Tibial artery (tissue), 4 donors: Measurements from ENCODE around the gene PAIP2B.

Source experiments
- DNase-seq, 2 donors: peaks; one replicate each; pipeline ENCODE4 v3.0.0-alpha.2; 2019
- H3K27ac ChIP-seq, 2 donors: fragments of 200-600 bp; sonication (generic) in 1 of 2; 1 replicate in 1 of 2; 2 replicates in 1 of 2; pipeline ENCODE4 v1.5.1; 2018 to 2019; ENCODE audit warnings: mild to moderate bottlenecking in 1 of 2
- H3K27me3 ChIP-seq, 2 donors: fragments of 200-600 bp; sonication (generic) in 1 of 2; one replicate each; pipeline versions ENCODE4 v1.5.1 to v1.6.0; 2016 to 2019
- H3K36me3 ChIP-seq, 3 donors: fragments of 200-600 bp; sonication (generic) in 2 of 3; one replicate each; pipeline ENCODE4 v1.5.1; 2016 to 2019; ENCODE audit warnings: mild to moderate bottlenecking in 2 of 3
- H3K4me1 ChIP-seq, 4 donors: fragments of 200-600 bp; sonication (generic) in 2 of 4; 1 replicate in 3 of 4; 2 replicates in 1 of 4; pipeline ENCODE4 v1.5.1; 2016 to 2019
- H3K4me3 ChIP-seq, 2 donors: fragments of 200-600 bp; sonication (generic) in 1 of 2; 1 replicate in 1 of 2; 2 replicates in 1 of 2; pipeline ENCODE4 v1.5.1; 2018 to 2019; ENCODE audit warnings: mild to moderate bottlenecking in 2 of 2
- H3K9me3 ChIP-seq, 3 donors: fragments of 200-600 bp; sonication (generic) in 1 of 3; one replicate each; pipeline ENCODE4 v1.5.1; 2016 to 2019
- intact Hi-C: fragments of 100-400 bp; cut with DNase I; formaldehyde crosslinking; loops from one replicate; pipeline ENCODE4 v1.15.0; 2023; ENCODE audit warnings: low total_unique reads
- TF ChIP-seq, protein P1 (sequence below), 2 experiments: fragments of 200-600 bp in 1 of 2; fragments of 450-650 bp in 1 of 2; IDR thresholded peaks; one replicate each; pipeline ENCODE4 v1.5.1; 2017 to 2019; ENCODE audit warnings: antibody characterized with exemption in 2 of 2, mild to moderate bottlenecking in 1 of 2, moderate library complexity in 1 of 2

PAIP2B gene

DNA sequence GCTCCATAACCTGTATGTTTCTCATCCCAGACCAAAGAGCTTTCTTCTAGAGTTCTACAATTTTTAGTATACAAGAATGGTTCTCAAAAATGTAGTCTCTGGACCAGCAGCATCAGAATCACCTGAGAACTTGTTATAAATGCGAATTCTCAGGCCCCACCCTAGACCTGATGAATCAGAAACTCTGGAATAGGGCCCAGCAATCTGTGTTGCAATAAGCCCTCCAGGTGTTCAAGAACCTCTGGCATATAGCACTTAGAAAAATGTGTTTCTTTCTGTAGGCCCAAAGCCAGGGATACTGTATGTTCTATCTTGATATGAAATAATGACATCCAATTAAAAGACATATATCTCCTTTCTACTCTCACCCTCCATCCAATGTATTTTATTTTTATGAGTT lies 10.4 kb downstream of the PAIP2B start:
- Histone ChIP-seq H3K4me3 (no peak overlapping the region), H3K36me3 (no peaks in the 10 kb centered on the region), H3K9me3 (no peaks in the 10 kb centered on the region), H3K4me1 (no peaks in the 10 kb centered on the region), H3K27ac (no peak overlapping the region), H3K27me3 (no peaks in the 10 kb centered on the region)
- DNase-seq, result no peak
- TF ChIP-seq, protein P1, sequence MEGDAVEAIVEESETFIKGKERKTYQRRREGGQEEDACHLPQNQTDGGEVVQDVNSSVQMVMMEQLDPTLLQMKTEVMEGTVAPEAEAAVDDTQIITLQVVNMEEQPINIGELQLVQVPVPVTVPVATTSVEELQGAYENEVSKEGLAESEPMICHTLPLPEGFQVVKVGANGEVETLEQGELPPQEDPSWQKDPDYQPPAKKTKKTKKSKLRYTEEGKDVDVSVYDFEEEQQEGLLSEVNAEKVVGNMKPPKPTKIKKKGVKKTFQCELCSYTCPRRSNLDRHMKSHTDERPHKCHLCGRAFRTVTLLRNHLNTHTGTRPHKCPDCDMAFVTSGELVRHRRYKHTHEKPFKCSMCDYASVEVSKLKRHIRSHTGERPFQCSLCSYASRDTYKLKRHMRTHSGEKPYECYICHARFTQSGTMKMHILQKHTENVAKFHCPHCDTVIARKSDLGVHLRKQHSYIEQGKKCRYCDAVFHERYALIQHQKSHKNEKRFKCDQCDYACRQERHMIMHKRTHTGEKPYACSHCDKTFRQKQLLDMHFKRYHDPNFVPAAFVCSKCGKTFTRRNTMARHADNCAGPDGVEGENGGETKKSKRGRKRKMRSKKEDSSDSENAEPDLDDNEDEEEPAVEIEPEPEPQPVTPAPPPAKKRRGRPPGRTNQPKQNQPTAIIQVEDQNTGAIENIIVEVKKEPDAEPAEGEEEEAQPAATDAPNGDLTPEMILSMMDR (IDR thresholded peaks at IDR 0.05), result no peak
- intact Hi-C loops, result no loop called here

DNA sequence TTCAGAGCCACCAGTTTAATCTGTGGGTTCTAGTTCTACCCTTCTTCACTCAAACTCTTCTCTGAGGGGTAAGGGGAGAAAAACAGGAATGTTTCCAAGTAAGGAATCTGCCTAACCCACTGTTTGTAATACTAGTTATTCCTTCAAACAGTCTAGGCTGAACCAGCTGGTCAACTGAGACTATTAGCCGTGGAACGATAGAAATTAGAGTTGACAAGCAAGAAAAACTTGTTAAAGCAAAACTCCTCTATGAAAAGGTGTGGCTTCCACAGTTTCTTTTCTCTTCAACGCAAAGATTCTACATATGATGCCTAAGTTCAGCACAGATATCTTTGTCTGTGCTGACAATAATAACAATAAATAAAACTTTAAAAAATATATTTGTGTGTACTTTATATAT lies 11.5 kb downstream of the PAIP2B start:
- Histone ChIP-seq H3K4me3 (no peak overlapping the region), H3K27ac (no peak overlapping the region), H3K9me3 (no peaks in the 10 kb centered on the region), H3K36me3 (no peaks in the 10 kb centered on the region), H3K27me3 (no peaks in the 10 kb centered on the region), H3K4me1 (no peaks in the 10 kb centered on the region)
- TF ChIP-seq, protein P1 (IDR thresholded peaks at IDR 0.05), result no peak
- DNase-seq, result no peak
- intact Hi-C loops, result no loop called here

DNA sequence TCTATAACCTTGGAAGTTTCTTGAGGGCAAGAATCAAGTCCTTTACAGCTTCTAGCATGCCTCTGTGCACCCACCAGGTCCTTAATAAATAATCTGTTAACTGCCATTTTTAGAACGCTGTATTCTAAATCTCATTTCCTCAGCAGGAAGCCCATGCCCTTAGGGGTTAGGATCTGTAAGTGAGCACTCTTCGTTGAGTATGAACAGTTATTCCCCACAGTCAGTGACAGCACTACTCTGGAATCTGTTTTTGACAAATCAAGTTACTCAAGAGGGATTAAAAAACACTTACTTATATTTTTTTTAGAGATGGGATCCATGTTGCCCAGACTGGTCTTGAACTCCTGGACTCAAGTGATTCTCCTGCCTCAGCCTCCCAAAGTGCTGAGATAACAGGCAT lies 14.6 kb downstream of the PAIP2B start:
- Histone ChIP-seq H3K27me3 (no peaks in the 10 kb centered on the region), H3K4me1 (no peaks in the 10 kb centered on the region), H3K4me3 (no peak overlapping the region), H3K9me3 (no peaks in the 10 kb centered on the region), H3K36me3 (no peaks in the 10 kb centered on the region), H3K27ac (no peak overlapping the region)
- DNase-seq, result no peak
- TF ChIP-seq, protein P1 (IDR thresholded peaks at IDR 0.05), result no peak
- intact Hi-C loops, result no loop called here

DNA sequence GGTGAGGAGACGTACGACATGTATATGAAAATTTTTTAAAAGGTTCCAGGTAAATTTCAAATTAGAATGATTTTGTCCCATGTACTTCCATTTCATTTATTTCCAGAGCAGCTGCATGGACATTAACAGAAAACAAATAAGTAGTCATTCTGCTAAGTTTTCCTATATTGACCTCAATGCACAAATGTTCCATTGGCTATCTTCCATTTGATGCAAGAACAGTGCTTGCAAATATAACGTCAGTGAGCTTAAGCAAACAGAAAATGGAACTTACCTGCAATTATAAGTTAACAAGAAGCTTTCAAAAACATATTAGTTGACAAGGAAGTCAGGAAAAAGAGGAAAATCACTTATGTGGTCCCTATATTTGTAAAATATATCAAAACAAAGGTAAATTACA lies 16.6 kb downstream of the PAIP2B start:
- Histone ChIP-seq H3K36me3 (no peaks in the 10 kb centered on the region), H3K4me3 (no peak overlapping the region), H3K27me3 (no peaks in the 10 kb centered on the region), H3K9me3 (no peaks in the 10 kb centered on the region), H3K4me1 (no peaks in the 10 kb centered on the region), H3K27ac (no peak overlapping the region)
- no peak for DNase-seq
- TF ChIP-seq, protein P1 (IDR thresholded peaks at IDR 0.05), result no peak
- intact Hi-C loops, result no loop called here

DNA sequence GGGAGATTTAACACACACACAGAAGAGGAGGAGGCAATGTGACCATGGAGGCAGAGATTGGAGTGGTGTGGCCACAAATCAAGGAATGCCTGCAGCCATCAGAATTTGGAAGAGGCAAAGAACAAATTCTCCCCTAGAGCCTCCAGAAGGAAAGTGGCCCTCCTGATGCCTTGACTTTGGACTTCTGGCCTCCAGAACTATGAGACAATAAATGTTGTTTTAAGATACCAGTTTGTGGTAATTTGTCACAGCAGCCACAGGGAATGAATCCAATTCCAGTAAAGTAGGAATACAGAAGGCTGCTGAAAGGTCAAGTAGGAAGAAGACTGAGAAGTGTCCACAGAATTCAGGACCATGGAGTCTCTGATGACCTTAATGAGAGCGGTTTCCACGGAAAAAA lies 18.1 kb downstream of the PAIP2B start:
- no peaks in the 10 kb centered on the region for H3K27me3 ChIP-seq
- intact Hi-C loops, result no loop called here
- H3K4me3 ChIP-seq, result no peak overlapping the region
- no peaks in the 10 kb centered on the region for H3K4me1 ChIP-seq
- no peak for DNase-seq
- no peaks in the 10 kb centered on the region for H3K9me3 ChIP-seq
- no peak overlapping the region for H3K27ac ChIP-seq
- no peaks in the 10 kb centered on the region for H3K36me3 ChIP-seq
- TF ChIP-seq, protein P1 (IDR thresholded peaks at IDR 0.05), result no peak

DNA sequence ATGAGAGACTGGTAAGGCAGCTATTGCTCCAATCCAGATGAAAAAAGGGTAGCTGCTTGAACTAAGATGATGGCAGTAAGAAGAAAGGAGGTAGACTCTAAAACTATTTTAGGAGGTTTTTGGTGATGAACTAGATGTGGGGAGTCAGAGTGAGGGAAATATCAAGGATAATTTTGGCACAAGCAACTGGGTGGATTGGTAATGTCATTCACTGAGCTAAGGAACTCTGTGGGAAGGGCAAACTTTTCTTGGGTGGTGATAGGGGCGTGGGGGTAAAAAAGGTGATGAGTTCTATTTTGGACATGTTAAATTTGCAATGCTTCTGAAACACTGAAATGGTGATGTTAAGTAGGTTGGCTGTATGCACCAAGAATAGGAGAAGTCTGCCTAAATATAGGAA lies 19.3 kb downstream of the PAIP2B start:
- H3K4me1 ChIP-seq, result no peaks in the 10 kb centered on the region
- TF ChIP-seq, protein P1 (IDR thresholded peaks at IDR 0.05), result no peak
- no peaks in the 10 kb centered on the region for H3K9me3 ChIP-seq
- no peaks in the 10 kb centered on the region for H3K27me3 ChIP-seq
- no peak overlapping the region for H3K27ac ChIP-seq
- no peak overlapping the region for H3K4me3 ChIP-seq
- DNase-seq, result no peak
- no peaks in the 10 kb centered on the region for H3K36me3 ChIP-seq
- intact Hi-C loops, result no loop called here
